HG03135 (cell line): ENCODE results near the gene GALNT9.
"Not testable (repeated sequence)": the region's sequence is repeated elsewhere in the genome, so short reads cannot be mapped to it uniquely, and the experiment has no call there.

Source experiments
- ATAC-seq: cut with Tn5 transposase; IDR thresholded peaks from one replicate; pipeline ENCODE4 v1.9.1; 2021; ENCODE audit warnings: mild to moderate bottlenecking, moderate library complexity; ENCODE audit not compliant: unreplicated experiment

GALNT9 gene

DNA sequence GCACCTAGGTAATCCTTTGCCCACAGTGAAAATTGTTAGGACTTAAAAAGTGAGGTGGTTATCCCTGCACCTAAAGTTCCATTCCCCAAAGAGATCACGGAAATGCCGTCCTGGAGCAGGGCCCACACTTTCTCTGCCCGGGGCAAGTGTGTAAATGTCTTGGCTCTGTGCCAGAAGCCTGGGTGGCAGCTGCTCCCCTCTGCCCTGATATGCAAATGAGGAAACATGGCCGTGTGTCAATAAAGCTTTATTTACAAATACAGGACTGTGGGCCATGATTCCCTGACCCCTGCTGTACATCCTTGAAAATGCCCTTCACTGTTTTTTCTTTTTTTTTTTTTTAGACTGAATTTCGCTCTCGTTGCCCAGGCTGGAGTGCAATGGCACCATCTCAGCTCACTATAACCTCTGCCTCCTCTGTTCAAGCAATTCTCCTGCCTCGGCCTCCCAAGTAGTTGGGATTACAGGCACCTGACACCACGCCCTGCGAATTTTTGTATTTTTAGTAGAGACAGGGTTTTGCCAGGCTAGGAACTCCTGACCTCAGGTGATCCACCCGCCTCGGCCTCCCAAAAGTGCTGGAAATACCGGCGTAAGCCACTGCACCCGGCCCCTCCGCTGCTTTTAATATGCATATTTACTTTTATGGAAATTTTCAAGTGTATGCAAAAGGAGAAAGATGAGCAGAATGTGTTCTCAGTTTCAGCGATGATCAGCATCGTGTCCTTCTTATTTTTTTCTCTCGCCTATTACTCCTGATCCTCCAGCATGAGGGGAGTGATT is 75.5 kb downstream of the GALNT9 start:
- ATAC-seq: no peak

GRCh38 chr12:132252981-132253380 is 76.4 kb downstream of the GALNT9 start:
- ATAC-seq: not testable (repeated sequence)

DNA sequence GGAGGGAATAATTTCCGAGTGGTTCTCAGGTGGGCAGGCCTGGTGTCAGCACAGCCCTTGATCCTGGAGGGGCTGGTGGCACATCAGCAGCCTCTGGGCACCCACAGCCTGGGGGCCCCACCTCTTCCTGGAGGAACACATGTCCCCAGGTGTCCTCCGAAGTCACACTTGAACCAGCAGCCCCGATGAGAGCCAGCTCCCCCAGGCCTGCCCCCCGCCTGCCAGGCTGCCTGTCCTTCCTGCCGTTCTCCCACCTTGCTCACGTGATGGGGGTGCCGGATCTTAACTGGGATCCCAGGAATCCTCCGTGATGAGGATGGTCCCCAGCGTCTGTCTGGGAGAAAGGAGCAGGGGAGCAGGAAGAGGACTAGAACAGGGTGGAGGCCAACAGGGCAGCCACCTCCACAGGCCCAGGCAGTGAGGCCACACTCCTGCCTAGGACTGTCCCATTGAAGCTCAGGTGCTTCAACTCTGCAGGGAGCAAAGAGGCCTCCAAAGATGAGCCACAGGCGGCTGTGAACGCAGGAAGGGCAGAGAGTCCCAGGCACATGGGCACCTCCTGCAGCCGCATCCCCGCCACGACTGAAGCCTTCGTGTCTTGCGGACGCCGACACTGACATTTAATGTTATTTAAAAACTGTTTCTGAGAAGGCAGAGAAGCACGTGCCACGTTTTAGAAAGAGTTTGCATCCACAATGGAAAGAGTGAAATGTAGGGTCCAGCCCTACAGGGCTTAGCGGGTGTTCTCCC is 77.5 kb downstream of the GALNT9 start:
- ATAC-seq: no peak

DNA sequence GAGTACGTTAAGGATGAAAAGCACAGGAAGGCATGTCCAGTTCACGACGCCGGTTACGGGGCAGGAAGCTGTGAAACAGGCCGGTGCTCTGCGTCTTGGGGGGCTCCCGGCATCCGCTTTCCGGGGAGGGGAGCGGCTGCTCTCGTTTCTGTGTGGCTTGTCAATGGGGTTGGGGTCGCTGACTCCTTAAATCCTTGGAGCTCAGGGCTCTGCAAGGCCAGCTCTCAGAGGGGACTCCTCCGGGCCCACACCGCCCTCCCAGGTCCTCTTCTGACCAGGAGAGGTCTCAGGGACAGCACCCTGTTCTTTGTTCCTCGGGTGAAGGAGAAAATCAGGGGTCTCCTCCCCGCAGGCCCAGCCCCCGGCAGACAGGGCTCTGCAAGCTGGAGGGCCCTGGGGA is 78.1 kb downstream of the GALNT9 start:
- no peak for ATAC-seq

DNA sequence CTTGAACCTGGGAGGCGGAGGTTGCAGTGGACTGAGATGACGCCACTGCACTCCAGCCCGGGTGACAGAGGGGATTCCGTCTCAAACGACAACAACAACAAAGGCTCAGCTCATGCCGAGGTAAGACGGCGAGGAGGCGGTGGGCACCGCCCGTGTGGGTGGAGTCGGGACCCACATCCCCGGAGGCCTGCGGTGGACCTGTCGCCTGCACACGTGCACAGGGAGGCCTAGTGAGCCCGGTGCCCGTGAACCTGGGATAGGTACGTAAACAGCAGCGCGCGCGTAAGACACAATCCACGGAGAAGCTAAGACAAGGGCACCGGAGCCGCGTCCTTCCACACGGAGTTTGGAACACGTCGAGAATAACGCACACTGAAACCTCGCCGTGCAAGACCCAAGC is 78.7 kb downstream of the GALNT9 start:
- no peak for ATAC-seq

DNA sequence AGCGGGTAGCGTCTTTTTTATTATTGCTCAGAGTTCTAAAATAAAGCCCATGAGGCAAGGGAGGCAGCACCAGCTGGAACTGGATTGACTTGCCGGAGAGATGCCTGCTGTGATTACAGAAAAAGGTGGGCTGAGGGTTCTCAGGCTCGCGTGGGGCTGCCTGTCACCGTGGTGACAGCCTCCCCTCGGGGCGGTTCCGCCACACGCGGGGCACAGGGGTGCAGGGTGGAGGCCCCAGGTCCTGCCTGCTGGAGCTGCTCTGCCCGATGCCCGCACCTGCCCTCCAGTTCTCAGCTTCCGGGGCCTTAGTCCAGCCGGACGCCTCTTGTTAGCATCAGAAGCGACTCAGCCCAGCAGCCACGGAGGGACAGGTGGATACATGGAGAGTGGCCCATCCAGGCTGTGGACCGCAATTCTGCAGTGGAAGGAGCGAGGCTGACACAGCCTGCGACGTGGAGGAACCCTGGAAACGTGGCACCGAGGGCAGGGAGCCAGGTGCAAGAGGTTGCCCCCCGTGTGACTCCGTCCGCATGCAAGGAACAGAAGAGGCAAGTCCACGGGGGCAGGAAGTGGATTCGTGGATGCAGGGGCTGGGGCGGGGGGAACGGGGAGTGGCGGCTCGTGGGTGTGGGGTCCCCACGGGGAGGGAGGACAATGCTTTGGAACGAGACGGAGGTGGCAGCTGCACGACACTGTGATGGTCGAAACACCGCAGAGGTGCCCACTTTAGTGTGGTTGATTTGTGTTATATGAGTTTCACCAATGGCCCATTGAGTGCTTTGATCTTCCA is 79.5 kb downstream of the GALNT9 start:
- no peak for ATAC-seq

DNA sequence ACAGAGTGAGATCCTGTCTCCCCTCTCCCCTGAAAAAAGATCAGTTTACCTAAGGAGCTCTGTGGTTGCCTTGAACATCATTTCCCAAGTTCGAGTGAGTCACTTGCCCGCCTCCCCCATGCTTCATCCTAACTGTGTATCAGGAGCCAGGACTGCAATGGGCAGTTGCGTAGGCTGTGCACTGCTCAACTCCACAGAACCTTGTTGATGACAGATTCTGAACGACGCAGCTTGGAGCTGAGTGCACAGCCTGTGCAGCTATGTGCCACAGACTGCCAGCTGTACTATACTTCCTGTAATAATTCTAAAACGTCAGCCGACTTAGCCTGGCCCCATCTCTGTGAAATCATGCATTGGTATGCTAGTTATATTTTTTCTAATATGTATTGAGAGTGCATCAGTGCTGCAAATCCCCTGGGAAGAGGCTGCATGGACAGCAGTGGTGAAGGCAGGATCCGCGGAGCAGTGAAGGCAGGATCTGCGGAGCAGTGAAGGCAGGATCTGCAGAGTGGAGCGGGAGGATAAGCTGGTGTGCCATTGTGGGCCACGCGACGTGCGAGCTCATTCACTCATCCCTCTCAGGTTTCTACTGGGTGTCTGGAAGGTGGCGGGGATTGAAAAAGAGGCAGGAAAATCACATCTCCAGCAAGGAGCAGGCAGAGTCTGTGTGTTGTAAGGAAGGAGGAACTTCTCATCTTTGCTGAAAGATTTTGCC is 80.8 kb downstream of the GALNT9 start:
- ATAC-seq: no peak

GRCh38 chr12:132247718-132248452 is 81.5 kb downstream of the GALNT9 start:
- no peak for ATAC-seq

DNA sequence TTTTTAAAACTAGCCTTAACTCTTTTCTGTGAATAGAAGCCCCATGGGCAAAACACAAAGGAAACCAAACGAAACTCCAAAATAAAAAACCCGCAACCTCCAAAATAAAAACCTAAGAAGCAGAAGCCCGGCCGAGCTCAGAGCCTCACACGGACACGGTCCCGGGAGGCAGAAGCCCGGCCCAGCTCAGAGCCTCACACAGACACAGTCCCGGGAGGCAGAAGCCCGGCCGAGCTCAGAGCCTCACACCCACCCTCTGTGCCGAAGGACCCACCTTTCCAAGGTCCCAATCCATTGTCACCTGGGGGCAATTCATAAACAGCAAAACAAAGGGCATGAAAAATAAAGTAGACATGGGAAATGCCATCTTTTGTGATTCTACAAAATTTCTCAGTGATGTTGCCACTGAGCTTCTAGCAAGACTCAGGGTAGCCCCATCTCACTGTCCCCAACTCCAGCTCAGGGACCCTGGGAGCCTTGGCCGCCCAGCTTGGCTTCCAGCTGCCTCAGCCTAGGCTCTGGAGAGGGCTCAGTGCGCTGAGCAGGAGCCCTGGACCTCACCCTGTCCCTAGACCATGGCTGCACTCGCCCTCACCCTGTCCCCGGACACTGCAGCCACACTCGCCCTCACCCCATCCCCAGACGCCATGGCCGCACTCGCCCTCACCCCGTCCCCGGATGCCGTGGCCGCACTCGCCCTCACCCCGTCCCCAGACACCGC is 82.2 kb downstream of the GALNT9 start:
- no peak for ATAC-seq

GRCh38 chr12:132245521-132246101 is 83.8 kb downstream of the GALNT9 start:
- ATAC-seq: no peak

- no peak for ATAC-seq
These were observed 84.6 kb downstream of the GALNT9 start for GRCh38 chr12:132244724-132245295.

DNA sequence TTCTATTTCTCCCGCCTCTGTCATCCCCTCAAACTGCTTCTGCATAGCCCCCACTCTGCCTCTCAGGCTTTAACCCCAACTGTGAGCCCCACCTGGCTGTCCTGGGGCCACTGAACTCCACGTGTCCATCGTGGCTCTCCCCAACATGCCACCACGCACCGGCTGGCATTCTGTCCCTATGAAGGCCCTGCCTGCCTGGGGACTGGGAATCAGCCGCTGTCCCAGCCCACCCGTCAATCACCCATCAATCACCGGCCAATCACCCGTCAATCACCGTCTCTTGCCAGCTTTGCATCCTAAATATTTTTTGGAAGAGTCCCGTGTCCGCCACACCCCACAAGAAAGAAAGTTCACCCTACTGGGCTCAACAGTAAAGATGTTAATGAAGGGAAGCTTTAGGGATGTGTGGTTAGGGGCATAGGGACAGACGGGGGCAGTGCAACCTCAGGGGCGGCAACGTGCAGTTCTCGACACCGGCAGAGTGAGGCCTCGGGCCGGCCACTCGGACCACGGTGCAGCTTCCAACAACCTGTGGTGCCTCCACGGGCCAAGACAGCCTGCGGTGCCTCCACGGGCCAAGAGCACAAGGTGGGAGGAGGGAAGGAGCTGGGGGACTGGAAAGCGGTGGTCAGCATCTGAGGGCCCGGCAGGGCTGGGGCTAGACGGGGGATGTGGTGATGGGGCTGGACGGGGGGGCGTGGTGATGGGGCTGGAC is 85.6 kb downstream of the GALNT9 start:
- no peak for ATAC-seq

- not testable (repeated sequence) for ATAC-seq
These were observed 86.2 kb downstream of the GALNT9 start for GRCh38 chr12:132243171-132243570.

DNA sequence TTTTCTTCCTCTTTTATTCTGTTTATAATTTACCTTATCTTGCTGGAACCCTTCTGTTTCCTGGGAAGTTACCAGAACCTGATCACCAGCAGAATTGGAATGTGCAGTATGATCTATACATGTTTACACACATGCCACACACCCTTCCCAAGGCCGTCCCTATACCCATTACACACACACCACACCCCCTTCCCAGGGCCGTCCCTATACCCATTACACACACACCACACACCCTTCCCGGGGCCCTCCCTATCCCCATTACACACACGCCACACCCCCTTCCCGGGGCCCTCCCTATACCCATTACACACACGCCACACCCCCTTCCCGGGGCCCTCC is 88.8 kb downstream of the GALNT9 start:
- ATAC-seq: not testable (repeated sequence)

- ATAC-seq: no peak
These were observed 89.4 kb downstream of the GALNT9 start for GRCh38 chr12:132239796-132240668.

GRCh38 chr12:132239392-132239791 is 90.0 kb downstream of the GALNT9 start:
- no peak for ATAC-seq

GRCh38 chr12:132238884-132239283 is 90.5 kb downstream of the GALNT9 start:
- ATAC-seq: no peak
